HepG2 (cell line): ENCODE data around the gene PLEKHA8. TPM values are rescaled to one million over a fixed set of nuclear protein-coding genes. Genes with fewer than 3 reads are reported as not detected.

Source experiments
- BORCS8-MEF2B ChIP-seq: sonication (generic); formaldehyde crosslinking; IDR thresholded peaks from 2 replicates; pipeline ENCODE4 v1.8.0; 2022; ENCODE audit warnings: mild to moderate bottlenecking, missing genetic modification reagents
- CEBPG ChIP-seq: IDR thresholded peaks from 2 replicates; pipeline ENCODE4 v1.6.1; 2016
- CENPX ChIP-seq: sonication (generic); formaldehyde crosslinking; IDR thresholded peaks from 2 replicates; pipeline ENCODE4 v1.9.0; 2021; ENCODE audit warnings: mild to moderate bottlenecking, missing genetic modification reagents, moderate library complexity
- CHD2 ChIP-seq: IDR thresholded peaks from 2 replicates; pipeline ENCODE4 v1.6.1; 2011; ENCODE audit warnings: low read depth, low read length, improper control_type of control experiment
- DMAP1 ChIP-seq: IDR thresholded peaks from 2 replicates; pipeline ENCODE4 v1.6.1; 2016
- FOXP1 ChIP-seq, 2 experiments: fragments of 450-650 bp in 1 of 2; IDR thresholded peaks; 2 replicates each; pipeline ENCODE4 v1.6.1; 2017 to 2018; ENCODE audit warnings: antibody characterized with exemption in 1 of 2
- HOXA9 ChIP-seq: sonication (generic); formaldehyde crosslinking; IDR thresholded peaks from 2 replicates; pipeline ENCODE4 v1.8.1; 2022; ENCODE audit warnings: missing genetic modification reagents, mild to moderate bottlenecking, moderate library complexity, borderline replicate concordance
- MAF1 ChIP-seq: sonication (generic); formaldehyde crosslinking; IDR thresholded peaks from 2 replicates; pipeline ENCODE4 v1.5.0; 2020; ENCODE audit warnings: missing genetic modification reagents, borderline replicate concordance
- POLR2A ChIP-seq, 2 experiments: IDR thresholded peaks; 2 replicates each; pipeline ENCODE4 v1.6.1; 2011; ENCODE audit warnings: low read depth in 2 of 2, low read length in 2 of 2, mild to moderate bottlenecking in 1 of 2, moderate library complexity in 1 of 2; ENCODE audit not compliant: insufficient read depth in 1 of 2
- PRDM4 ChIP-seq: sonication (generic); formaldehyde crosslinking; IDR thresholded peaks from 2 replicates; pipeline ENCODE4 v1.9.0; 2021; ENCODE audit warnings: missing genetic modification reagents, borderline replicate concordance
- SMAD9 ChIP-seq: sonication (generic); formaldehyde crosslinking; IDR thresholded peaks from 2 replicates; pipeline ENCODE4 v1.5.1; 2020; ENCODE audit warnings: mild to moderate bottlenecking, missing genetic modification reagents
- ZC3H13 ChIP-seq: sonication (generic); formaldehyde crosslinking; IDR thresholded peaks from 2 replicates; pipeline ENCODE4 v1.8.1; 2023; ENCODE audit warnings: mild to moderate bottlenecking, missing genetic modification reagents, moderate library complexity
- ZNF124 ChIP-seq: sonication (generic); formaldehyde crosslinking; IDR thresholded peaks from 2 replicates; pipeline ENCODE4 v1.4.0; 2020; ENCODE audit warnings: missing genetic modification reagents
- ZNF382 ChIP-seq: sonication (generic); formaldehyde crosslinking; IDR thresholded peaks from 2 replicates; pipeline ENCODE4 v1.5.0; 2020; ENCODE audit warnings: missing genetic modification reagents, mild to moderate bottlenecking, borderline replicate concordance
- ZNF460 ChIP-seq: sonication (generic); formaldehyde crosslinking; IDR thresholded peaks from 2 replicates; pipeline ENCODE4 v1.5.1; 2020; ENCODE audit warnings: missing genetic modification reagents, mild to moderate bottlenecking, borderline replicate concordance
- ZNF572 ChIP-seq: sonication (generic); formaldehyde crosslinking; IDR thresholded peaks from 2 replicates; pipeline ENCODE4 v1.5.1; 2020; ENCODE audit warnings: mild to moderate bottlenecking, missing genetic modification reagents
- ZNF597 ChIP-seq: sonication (generic); formaldehyde crosslinking; IDR thresholded peaks from 2 replicates; pipeline ENCODE4 v1.5.0; 2020; ENCODE audit warnings: missing genetic modification reagents
- ZNF749 ChIP-seq: sonication (generic); formaldehyde crosslinking; IDR thresholded peaks from 2 replicates; pipeline ENCODE4 v1.8.0; 2022; ENCODE audit warnings: mild to moderate bottlenecking, missing genetic modification reagents, moderate library complexity, borderline replicate concordance
- ZNF788 ChIP-seq: sonication (generic); formaldehyde crosslinking; IDR thresholded peaks from 2 replicates; pipeline ENCODE4 v1.5.0; 2020; ENCODE audit warnings: mild to moderate bottlenecking, missing genetic modification reagents, borderline replicate concordance
- polyA plus RNA-seq, 8 experiments: library from polyadenylated mRNA; depleted of rRNA in 3 of 8; stranded (reverse) in 7 of 8; unstranded in 1 of 8; fragments of >200 nt; fragmentation: Illumina TruSeq in 4 of 8; extraction: Trizol in 4 of 8; gene quantifications; 2 replicates each; pipeline versions ENCODE4 v1.2.1 to v1.2.3, GENCODE V29; 2011 to 2016; ENCODE audit warnings: low read depth in 4 of 8, missing spikeins in 1 of 8, mixed read lengths in 1 of 8; ENCODE audit not compliant: insufficient read depth in 1 of 8
- total RNA-seq, 5 experiments: library from RNA; depleted of rRNA; stranded (reverse); fragments of >200 nt; fragmentation: Illumina TruSeq; extraction: Trizol; gene quantifications; 2 replicates each; pipeline ENCODE4 v1.2.3, GENCODE V29; 2016; ENCODE audit warnings: low read depth in 1 of 5
- TF ChIP-seq, protein P1 (sequence below): sonication (generic); formaldehyde crosslinking; IDR thresholded peaks from 2 replicates; pipeline ENCODE4 v1.9.0; 2021; ENCODE audit warnings: missing genetic modification reagents, borderline replicate concordance
- TF ChIP-seq, protein P2 (sequence below): sonication (generic); formaldehyde crosslinking; IDR thresholded peaks from 2 replicates; pipeline ENCODE4 v1.4.0; 2020; ENCODE audit warnings: missing genetic modification reagents, borderline replicate concordance

PLEKHA8 gene
- total and polyA plus RNA-seq, 2 of the 13 experiments (the other 11 are each of a cell fraction or from before 2014, with no cell fraction given): 12.5 to 26.4 TPM

GRCh38 chr7:29987811-29988317 is 40.3 kb upstream of the PLEKHA8 start (continued):
- no peak for TF ChIP-seq MAF1 (CRISPR knock-in tag)
- TF ChIP-seq CENPX: no peak
- no peak for TF ChIP-seq ZNF460 (CRISPR knock-in tag)
- no peak for TF ChIP-seq CHD2
- TF ChIP-seq HOXA9 (CRISPR knock-in tag): no peak
- TF ChIP-seq, protein P1, sequence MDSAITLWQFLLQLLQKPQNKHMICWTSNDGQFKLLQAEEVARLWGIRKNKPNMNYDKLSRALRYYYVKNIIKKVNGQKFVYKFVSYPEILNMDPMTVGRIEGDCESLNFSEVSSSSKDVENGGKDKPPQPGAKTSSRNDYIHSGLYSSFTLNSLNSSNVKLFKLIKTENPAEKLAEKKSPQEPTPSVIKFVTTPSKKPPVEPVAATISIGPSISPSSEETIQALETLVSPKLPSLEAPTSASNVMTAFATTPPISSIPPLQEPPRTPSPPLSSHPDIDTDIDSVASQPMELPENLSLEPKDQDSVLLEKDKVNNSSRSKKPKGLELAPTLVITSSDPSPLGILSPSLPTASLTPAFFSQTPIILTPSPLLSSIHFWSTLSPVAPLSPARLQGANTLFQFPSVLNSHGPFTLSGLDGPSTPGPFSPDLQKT (CRISPR knock-in tag): no peak
- TF ChIP-seq, protein P2, sequence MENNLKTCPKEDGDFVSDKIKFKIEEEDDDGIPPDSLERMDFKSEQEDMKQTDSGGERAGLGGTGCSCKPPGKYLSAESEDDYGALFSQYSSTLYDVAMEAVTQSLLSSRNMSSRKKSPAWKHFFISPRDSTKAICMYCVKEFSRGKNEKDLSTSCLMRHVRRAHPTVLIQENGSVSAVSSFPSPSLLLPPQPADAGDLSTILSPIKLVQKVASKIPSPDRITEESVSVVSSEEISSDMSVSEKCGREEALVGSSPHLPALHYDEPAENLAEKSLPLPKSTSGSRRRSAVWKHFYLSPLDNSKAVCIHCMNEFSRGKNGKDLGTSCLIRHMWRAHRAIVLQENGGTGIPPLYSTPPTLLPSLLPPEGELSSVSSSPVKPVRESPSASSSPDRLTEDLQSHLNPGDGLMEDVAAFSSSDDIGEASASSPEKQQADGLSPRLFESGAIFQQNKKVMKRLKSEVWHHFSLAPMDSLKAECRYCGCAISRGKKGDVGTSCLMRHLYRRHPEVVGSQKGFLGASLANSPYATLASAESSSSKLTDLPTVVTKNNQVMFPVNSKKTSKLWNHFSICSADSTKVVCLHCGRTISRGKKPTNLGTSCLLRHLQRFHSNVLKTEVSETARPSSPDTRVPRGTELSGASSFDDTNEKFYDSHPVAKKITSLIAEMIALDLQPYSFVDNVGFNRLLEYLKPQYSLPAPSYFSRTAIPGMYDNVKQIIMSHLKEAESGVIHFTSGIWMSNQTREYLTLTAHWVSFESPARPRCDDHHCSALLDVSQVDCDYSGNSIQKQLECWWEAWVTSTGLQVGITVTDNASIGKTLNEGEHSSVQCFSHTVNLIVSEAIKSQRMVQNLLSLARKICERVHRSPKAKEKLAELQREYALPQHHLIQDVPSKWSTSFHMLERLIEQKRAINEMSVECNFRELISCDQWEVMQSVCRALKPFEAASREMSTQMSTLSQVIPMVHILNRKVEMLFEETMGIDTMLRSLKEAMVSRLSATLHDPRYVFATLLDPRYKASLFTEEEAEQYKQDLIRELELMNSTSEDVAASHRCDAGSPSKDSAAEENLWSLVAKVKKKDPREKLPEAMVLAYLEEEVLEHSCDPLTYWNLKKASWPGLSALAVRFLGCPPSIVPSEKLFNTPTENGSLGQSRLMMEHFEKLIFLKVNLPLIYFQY (CRISPR knock-in tag): no peak
- TF ChIP-seq ZNF749 (CRISPR knock-in tag): no peak
- TF ChIP-seq PRDM4: no peak
- no peak for TF ChIP-seq ZNF788
- TF ChIP-seq FOXP1 (IDR thresholded peaks at IDR 0.05): no peak
- no peak for TF ChIP-seq FOXP1 (CRISPR knock-in tag; IDR thresholded peaks at IDR 0.05)
- TF ChIP-seq CEBPG: peak; percentile 56; the same call in 1 of the 2 replicates
- no peak for TF ChIP-seq ZNF597 (CRISPR knock-in tag)
- TF ChIP-seq DMAP1 (CRISPR knock-in tag): no peak
- TF ChIP-seq ZNF572 (CRISPR knock-in tag): no peak
- TF ChIP-seq ZC3H13: no peak
- TF ChIP-seq POLR2A (IDR thresholded peaks at IDR 0.05; ENCODE audit: insufficient read depth in 1 of 2, low read depth in 2 of 2, low read length in 2 of 2): peak in 1 of 2 experiments; percentile 60; a peak in 1 of 4 replicates
- no peak for TF ChIP-seq BORCS8-MEF2B (CRISPR knock-in tag)
- TF ChIP-seq SMAD9 (CRISPR knock-in tag): no peak
- TF ChIP-seq ZNF124 (CRISPR knock-in tag): no peak
- TF ChIP-seq ZNF382 (CRISPR knock-in tag): no peak
